Fibroblast of lung (primary cell): Measurements from ENCODE around the gene B4GALT2. TPM values are rescaled to one million over a fixed set of nuclear protein-coding genes. Genes with fewer than 3 reads are reported as not detected.

Experiments
- DNase-seq, 2 donors: peaks; one replicate each; pipeline versions ENCODE4 v3.0.0 to v3.0.0-alpha.2; 2010; ENCODE audit warnings: low read depth in 2 of 2
- H2AFZ ChIP-seq: 2 replicates; pipeline ENCODE4 v1.5.1; 2012; ENCODE audit warnings: low read length, control low read depth, inconsistent platforms
- H3K27ac ChIP-seq: 2 replicates; pipeline ENCODE4 v1.5.1; 2011; ENCODE audit warnings: low read length, control low read depth; ENCODE audit not compliant: insufficient read depth
- H3K27me3 ChIP-seq: 2 replicates; pipeline ENCODE4 v1.5.1; 2011; ENCODE audit warnings: mild to moderate bottlenecking, low read length; ENCODE audit not compliant: control insufficient read depth, insufficient read depth
- H3K36me3 ChIP-seq: 2 replicates; pipeline ENCODE4 v1.5.1; 2011; ENCODE audit warnings: low read length; ENCODE audit not compliant: control insufficient read depth, insufficient read depth
- H3K4me1 ChIP-seq: 2 replicates; pipeline ENCODE4 v1.5.1; 2011; ENCODE audit warnings: low read length; ENCODE audit not compliant: control insufficient read depth, insufficient read depth; ENCODE audit errors: extremely low read depth
- H3K4me2 ChIP-seq: 2 replicates; pipeline ENCODE4 v1.5.1; 2011; ENCODE audit warnings: low read length, control low read depth; ENCODE audit not compliant: insufficient read depth; ENCODE audit errors: extremely low read depth
- H3K4me3 ChIP-seq, 4 experiments: fragments of 200-600 bp in 1 of 4; sonication (generic) in 1 of 4; replicated peaks in 1 of 4; 2 replicates each; pipeline ENCODE4 v1.5.1; 2011 to 2016; ENCODE audit warnings: low read length in 4 of 4, low read depth in 3 of 4, mild to moderate bottlenecking in 3 of 4, control low read depth in 2 of 4, inconsistent platforms in 1 of 4, mixed read lengths in 1 of 4; ENCODE audit not compliant: insufficient read depth in 1 of 4; ENCODE audit errors: control extremely low read depth in 1 of 4
- H3K79me2 ChIP-seq: 2 replicates; pipeline ENCODE4 v1.5.1; 2012; ENCODE audit warnings: mild to moderate bottlenecking, low read length, inconsistent platforms; ENCODE audit not compliant: control insufficient read depth, insufficient read depth
- H3K9ac ChIP-seq: 2 replicates; pipeline ENCODE4 v1.5.1; 2011; ENCODE audit warnings: mild to moderate bottlenecking, low read length, control low read depth; ENCODE audit not compliant: insufficient read depth
- H3K9me3 ChIP-seq: 2 replicates; pipeline ENCODE4 v1.5.1; 2012; ENCODE audit warnings: low read depth, low read length; ENCODE audit not compliant: control insufficient read depth, insufficient read depth
- H4K20me1 ChIP-seq: 2 replicates; pipeline ENCODE4 v1.5.1; 2011; ENCODE audit warnings: low read length; ENCODE audit not compliant: control insufficient read depth, insufficient read depth; ENCODE audit errors: extremely low read depth
- EZH2 ChIP-seq: IDR thresholded peaks from 2 replicates; pipeline ENCODE4 v1.5.1; 2012; ENCODE audit warnings: low read length, control low read depth, mild to moderate bottlenecking; ENCODE audit errors: missing control alignments
- polyA plus RNA-seq, 2 donors: library from polyadenylated mRNA; depleted of rRNA in 1 of 2; stranded (reverse) in 1 of 2; unstranded in 1 of 2; fragments of >200 nt; gene quantifications; 2 replicates each; pipeline ENCODE4 v1.2.1, GENCODE V29; 2011 to 2012; ENCODE audit warnings: missing spikeins in 1 of 2
- total RNA-seq: library from RNA; depleted of rRNA; stranded (reverse); fragments of >200 nt; gene quantifications from 2 replicates; pipeline ENCODE4 v1.2.1, GENCODE V29; 2014
- TF ChIP-seq, protein P1 (sequence below), 2 donors: IDR thresholded peaks in 1 of 2; conservative IDR thresholded peaks in 1 of 2; 1 replicate in 1 of 2; 2 replicates in 1 of 2; pipeline ENCODE4 v1.5.1; 2011 to 2012; ENCODE audit warnings: low read length in 2 of 2, control low read depth in 1 of 2, inconsistent platforms in 1 of 2, low read depth in 1 of 2, mild to moderate bottlenecking in 1 of 2

B4GALT2 gene
- total and polyA plus RNA-seq, 2 donors (not counting 1 experiment from before 2014, with no cell fraction given) = 40.6 to 55.0 TPM

DNA sequence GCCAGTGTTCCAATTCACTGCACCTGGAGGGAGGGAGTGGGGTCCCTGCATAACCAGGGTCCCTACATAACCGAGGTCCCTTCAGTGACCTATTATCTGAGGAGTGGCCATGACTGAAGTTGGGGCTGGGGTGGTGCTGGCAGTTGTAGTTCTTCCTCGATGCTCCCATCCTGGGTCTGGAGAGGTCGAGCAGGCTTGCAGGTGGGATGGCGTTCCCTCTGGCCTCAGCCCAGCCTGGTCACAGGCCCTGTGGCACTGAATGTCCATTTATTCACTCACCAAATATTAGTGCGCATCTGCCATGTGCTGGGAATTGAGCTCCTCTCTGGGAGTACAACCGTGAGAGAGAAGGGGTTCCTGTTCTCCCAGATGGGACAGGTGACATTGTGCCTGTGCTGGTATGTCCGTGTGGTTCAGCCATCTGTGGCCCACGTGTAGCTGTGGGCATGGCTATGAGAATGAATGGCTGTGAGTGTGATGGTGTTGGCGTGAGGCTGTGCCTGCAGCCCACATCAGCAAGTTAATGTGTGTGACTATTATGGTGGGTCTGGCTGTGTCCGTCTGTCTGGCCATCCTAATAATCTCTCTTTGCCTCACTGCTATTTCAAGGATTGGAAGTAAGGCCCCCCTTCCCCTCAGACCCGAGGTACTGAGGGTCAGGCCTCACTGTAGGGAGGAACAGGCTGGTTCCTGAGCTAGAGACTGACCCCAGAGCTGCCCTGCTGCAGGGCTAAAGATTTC is 56.1 kb downstream of the B4GALT2 start:
- no peak overlapping the region for H3K4me2 ChIP-seq
- H4K20me1 ChIP-seq = no peaks in the 10 kb centered on the region
- no peaks in the 10 kb centered on the region for H3K9me3 ChIP-seq
- H3K27me3 ChIP-seq = no peaks in the 10 kb centered on the region
- no peak overlapping the region for H3K9ac ChIP-seq
- no peaks in the 10 kb centered on the region for H3K79me2 ChIP-seq
- H3K4me3 ChIP-seq = no peak overlapping the region
- H3K4me1 ChIP-seq = peaks cover 17% of the 10 kb centered on the region
- DNase-seq = no peak
- H3K27ac ChIP-seq = no peak overlapping the region
- H2AFZ ChIP-seq = no peak overlapping the region
- no peak for TF ChIP-seq EZH2
- TF ChIP-seq, protein P1, sequence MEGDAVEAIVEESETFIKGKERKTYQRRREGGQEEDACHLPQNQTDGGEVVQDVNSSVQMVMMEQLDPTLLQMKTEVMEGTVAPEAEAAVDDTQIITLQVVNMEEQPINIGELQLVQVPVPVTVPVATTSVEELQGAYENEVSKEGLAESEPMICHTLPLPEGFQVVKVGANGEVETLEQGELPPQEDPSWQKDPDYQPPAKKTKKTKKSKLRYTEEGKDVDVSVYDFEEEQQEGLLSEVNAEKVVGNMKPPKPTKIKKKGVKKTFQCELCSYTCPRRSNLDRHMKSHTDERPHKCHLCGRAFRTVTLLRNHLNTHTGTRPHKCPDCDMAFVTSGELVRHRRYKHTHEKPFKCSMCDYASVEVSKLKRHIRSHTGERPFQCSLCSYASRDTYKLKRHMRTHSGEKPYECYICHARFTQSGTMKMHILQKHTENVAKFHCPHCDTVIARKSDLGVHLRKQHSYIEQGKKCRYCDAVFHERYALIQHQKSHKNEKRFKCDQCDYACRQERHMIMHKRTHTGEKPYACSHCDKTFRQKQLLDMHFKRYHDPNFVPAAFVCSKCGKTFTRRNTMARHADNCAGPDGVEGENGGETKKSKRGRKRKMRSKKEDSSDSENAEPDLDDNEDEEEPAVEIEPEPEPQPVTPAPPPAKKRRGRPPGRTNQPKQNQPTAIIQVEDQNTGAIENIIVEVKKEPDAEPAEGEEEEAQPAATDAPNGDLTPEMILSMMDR (conservative IDR thresholded peaks at IDR 0.05 in 1 of 2, IDR thresholded peaks at IDR 0.05 in 1 of 2; ENCODE audit: low read depth in 1 of 2, low read length in 2 of 2) = no peak
- H3K36me3 ChIP-seq = no peaks in the 10 kb centered on the region

DNA sequence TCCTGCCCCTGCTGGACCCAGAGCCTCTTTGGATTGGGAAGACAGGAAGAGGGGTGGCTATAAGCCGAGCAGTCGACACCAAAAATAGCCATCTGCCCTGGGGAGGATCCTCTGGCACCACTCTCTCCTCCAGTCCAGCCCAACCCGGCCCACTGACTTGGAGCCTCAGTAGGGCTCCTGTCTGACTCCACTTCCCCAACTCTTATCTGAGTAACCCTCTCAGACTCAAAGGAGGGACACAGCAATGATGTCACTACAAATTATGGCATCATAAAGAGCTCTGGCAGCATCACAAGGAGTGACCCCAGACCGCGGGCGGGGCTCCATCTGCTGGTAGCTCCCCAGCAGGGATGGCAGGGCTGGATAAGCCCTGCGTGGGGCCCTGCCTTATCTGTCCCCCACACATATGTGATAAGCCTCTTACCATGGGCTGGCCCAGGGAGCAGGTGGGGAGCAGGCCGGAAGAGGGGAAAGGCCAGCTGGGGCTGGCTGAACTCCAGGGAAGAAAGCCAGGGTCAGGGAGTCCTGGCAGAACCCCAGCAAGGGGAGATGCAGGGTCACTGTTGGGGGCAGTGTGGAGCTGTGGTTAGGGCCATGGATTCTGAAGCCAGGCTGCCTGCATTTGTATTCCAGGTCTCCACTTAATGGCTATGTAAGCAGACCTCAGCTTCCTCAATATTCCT is 56.9 kb downstream of the B4GALT2 start:
- H3K9me3 ChIP-seq = no peaks in the 10 kb centered on the region
- no peaks in the 10 kb centered on the region for H3K27me3 ChIP-seq
- peak; percentile 10 to 23 for DNase-seq
- H3K4me3 ChIP-seq = no peak overlapping the region
- H3K36me3 ChIP-seq = no peaks in the 10 kb centered on the region
- TF ChIP-seq, protein P1 (conservative IDR thresholded peaks at IDR 0.05 in 1 of 2, IDR thresholded peaks at IDR 0.05 in 1 of 2; ENCODE audit: low read depth in 1 of 2, low read length in 2 of 2) = peak in 1 of 2 donors; percentile 15
- TF ChIP-seq EZH2 = no peak
- H3K79me2 ChIP-seq = no peaks in the 10 kb centered on the region
- H3K4me2 ChIP-seq = no peak overlapping the region
- no peak overlapping the region for H2AFZ ChIP-seq
- peaks cover 19% of the 10 kb centered on the region for H3K4me1 ChIP-seq
- H3K27ac ChIP-seq = no peak overlapping the region
- no peaks in the 10 kb centered on the region for H4K20me1 ChIP-seq
- H3K9ac ChIP-seq = no peak overlapping the region

DNA sequence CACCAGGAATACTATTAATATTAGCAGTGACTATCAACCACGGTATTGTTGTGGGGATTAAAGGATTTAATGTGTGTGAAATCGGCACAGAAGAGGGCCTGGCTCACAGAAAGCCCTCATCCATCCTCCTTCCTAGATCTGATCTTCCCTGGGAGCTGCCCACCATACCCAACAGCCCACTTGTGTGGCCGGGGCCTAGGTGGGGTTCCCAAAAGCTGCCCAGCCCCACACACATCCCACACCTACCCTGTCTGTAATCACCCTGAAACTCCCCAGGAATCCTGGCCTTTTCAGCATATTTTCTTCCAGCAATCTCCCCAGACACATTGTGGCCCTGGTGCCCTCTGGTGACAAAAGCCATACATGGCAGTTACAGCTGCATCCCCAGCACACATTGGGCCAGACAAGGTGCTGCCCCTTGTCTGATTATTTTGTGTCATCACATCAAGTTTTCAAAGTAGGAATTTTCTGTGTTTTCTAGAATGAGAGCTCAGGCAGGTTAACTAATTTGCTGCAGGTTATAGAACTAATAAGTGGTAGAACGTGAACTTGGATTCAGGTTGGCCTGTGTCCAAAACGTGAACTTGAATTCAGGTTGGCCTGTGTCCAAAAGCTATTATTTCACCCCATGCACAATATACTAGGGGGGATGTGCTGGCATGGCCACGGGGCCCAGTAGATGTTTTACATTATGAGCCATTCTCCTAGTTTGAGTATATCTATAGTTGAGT is 57.6 kb downstream of the B4GALT2 start:
- Histone ChIP-seq H3K4me3 (no peak overlapping the region), H4K20me1 (no peaks in the 10 kb centered on the region), H3K9ac (no peak overlapping the region), H2AFZ (no peak overlapping the region), H3K4me2 (no peak overlapping the region), H3K4me1 (peaks cover 19% of the 10 kb centered on the region), H3K36me3 (no peaks in the 10 kb centered on the region), H3K79me2 (no peaks in the 10 kb centered on the region), H3K27me3 (no peaks in the 10 kb centered on the region), H3K9me3 (no peaks in the 10 kb centered on the region), H3K27ac (no peak overlapping the region)
- TF ChIP-seq, protein P1 (conservative IDR thresholded peaks at IDR 0.05 in 1 of 2, IDR thresholded peaks at IDR 0.05 in 1 of 2; ENCODE audit: low read depth in 1 of 2, low read length in 2 of 2) = peak; percentile 70 to 77
- no peak for TF ChIP-seq EZH2
- peak; percentile 53 to 67 for DNase-seq
